GM15510 (cell line): ENCODE data around the gene ANKRD13B.
A peak's percentile ranks its signal among the peaks of the same experiment; 100 is the strongest.

Experiments
- POLR2A ChIP-seq: IDR thresholded peaks from 3 replicates; pipeline ENCODE4 v1.6.1; 2011; ENCODE audit warnings: borderline replicate concordance; ENCODE audit not compliant: insufficient read length; ENCODE audit errors: extremely low read depth

The ANKRD13B gene

GRCh38 chr17:29565643-29566472, 27.1 kb upstream of the ANKRD13B start:
- TF ChIP-seq POLR2A = no peak

- TF ChIP-seq POLR2A = peak; percentile 45
These were observed 26.2 kb upstream of the ANKRD13B start, which contains the start of gene ABHD15 for GRCh38 chr17:29566473-29567303. ABHD15 (minus strand) TSS chr17:29567037; CDS start chr17:29566966, 71 bp downstream.

- TF ChIP-seq POLR2A = no peak
These were observed 25.7 kb upstream of the ANKRD13B start for GRCh38 chr17:29567304-29567553.

- no peak for TF ChIP-seq POLR2A
These were observed 25.2 kb upstream of the ANKRD13B start for GRCh38 chr17:29567554-29568330.

DNA sequence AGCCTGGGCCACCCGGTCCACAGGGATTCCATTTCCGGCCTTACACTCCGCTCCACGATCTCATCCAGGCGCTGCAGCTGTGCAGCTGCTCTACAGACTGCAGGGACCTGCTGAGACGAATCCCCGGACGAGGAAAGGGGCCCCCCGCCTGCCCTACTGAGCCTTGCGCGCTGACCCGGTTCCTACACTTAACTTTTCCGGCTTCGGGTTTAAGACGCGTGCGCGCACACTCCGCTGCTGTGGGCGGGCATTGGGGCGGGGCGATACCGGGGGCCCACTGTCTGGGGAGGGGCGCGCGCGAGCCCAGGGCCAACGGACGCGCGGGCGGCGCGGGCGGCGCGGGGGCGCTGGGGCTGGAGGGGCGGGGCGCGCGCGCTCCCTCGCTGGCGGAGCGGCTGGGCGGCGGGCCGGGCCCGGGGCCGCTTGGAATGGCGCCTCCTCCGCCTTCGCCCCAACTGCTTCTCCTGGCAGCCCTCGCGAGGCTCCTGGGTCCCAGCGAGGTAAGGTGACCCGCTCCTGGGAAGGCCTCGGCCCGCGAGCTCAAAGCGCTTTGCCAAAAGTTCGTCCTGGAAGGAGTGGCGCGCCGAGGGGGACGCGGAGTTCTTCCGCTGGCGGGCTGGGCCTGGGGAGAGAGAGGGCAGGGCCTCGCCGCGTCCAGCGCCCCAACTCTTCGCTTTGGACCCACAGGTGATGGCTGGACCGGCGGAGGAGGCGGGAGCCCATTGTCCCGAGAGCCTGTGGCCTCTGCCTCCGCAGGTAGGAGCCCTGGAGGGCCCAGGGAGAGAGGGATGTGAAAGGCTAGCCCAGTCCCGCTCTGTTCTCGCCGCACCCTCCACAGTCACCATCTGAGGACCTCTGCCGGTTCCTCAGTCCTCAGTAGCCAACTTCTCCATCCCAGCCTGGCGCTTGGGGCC, 24.3 kb upstream of the ANKRD13B start, which contains the start of gene TP53I13:
Gene TP53I13 (plus strand): TSS at position 371 of the 914 bp plus-strand sequence. CDS start 58 bp downstream, at position 429.
- peak; percentile 82 for TF ChIP-seq POLR2A

DNA sequence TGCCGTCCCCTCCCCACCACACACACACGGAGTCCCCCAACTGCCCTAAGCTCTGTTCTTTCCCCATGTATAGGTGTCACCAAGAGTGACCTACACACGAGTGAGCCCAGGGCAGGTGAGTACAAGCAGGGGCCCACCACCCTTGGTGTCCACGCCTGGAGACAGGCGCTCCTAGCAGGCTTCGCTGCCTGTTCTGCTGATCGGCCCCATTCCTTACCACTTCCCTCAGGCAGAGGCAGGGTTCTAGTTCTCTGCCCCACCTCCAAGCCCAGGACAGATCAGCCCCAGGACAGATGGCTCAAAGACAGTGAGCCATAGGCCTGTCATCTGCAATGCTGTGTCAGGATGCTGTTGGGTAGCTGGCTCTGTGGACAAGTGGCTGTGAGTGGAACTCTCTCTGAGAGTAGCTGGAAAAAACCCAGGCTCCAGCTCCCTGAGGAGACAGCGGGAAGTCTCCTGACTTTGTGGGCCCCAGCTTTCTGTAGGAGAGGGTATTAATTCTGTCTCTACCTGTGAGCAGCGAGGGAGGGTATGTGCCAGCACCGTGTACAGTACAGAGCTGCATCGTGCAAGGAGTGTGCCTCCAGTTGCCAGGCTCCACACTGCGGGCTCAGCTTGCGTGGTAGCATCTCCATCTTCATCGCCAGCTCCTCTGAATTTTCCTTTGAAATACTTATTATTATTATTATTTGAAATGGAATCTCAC, 23.5 kb upstream of the ANKRD13B start:
- no peak for TF ChIP-seq POLR2A

DNA sequence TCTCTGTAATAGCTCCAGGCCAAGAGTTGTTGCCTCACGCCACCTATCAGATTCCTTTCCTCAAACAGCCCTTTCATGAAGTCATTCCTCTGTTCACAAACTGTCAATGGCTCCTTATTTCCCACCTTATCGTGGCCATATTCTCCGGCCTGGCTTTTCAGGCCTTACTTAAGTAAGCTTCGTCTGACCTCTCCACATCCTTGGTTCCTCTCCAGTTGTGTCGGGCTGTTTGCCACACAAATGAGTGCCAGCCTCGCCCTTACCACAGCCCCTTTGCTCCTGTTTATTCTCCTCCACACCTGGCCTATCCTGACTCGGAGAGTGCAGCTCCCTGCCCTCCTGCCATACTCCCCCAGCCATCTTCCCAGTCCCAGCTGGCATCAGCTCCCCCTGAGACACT, 22.4 kb upstream of the ANKRD13B start:
- TF ChIP-seq POLR2A = no peak

DNA sequence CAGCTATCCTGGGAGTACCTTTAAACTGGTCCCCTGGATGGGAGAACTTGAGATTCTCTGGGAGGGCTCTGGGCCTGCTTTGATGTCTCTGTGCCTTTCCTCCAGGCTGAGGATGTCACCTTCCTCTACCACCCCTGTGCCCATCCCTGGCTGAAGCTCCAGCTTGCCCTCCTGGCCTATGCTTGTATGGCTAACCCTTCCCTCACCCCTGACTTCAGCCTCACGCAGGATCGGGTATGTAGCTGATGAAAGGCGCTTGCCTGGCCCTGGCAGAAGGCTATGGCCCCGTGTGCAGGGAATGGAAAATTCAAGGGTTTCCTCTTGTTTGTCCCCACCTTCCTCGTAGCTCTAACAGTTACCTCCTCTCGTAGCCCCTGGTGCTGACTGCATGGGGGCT, 21.4 kb upstream of the ANKRD13B start:
- no peak for TF ChIP-seq POLR2A

DNA sequence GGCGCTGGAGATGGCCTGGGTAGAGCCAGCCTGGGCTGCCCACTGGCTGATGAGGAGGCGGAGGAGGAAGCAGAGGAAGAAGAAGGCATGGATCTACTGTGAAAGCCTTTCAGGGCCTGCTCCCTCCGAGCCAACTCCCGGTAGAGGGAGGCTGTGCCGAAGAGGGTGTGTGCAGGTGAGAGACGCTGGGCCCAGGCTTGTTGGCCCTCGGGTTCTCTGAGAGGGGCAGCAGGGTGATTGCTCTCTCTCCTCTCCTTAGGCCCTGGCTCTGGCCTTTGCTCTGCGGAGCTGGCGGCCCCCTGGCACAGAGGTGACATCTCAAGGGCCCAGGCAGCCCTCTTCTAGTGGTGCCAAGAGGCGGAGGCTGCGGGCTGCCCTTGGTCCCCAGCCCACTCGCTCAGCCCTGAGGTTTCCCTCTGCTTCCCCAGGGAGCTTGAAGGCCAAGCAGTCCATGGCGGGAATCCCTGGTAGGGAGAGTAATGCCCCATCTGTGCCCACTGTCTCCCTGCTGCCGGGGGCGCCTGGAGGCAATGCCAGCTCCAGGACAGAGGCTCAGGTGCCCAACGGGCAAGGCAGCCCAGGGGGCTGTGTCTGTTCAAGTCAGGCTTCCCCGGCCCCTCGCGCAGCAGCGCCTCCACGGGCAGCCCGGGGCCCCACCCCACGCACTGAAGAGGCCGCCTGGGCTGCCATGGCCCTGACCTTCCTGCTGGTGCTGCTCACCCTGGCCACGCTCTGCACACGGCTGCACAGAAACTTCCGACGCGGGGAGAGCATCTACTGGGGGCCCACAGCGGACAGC, 20.9 kb upstream of the ANKRD13B start:
- TF ChIP-seq POLR2A = no peak

DNA sequence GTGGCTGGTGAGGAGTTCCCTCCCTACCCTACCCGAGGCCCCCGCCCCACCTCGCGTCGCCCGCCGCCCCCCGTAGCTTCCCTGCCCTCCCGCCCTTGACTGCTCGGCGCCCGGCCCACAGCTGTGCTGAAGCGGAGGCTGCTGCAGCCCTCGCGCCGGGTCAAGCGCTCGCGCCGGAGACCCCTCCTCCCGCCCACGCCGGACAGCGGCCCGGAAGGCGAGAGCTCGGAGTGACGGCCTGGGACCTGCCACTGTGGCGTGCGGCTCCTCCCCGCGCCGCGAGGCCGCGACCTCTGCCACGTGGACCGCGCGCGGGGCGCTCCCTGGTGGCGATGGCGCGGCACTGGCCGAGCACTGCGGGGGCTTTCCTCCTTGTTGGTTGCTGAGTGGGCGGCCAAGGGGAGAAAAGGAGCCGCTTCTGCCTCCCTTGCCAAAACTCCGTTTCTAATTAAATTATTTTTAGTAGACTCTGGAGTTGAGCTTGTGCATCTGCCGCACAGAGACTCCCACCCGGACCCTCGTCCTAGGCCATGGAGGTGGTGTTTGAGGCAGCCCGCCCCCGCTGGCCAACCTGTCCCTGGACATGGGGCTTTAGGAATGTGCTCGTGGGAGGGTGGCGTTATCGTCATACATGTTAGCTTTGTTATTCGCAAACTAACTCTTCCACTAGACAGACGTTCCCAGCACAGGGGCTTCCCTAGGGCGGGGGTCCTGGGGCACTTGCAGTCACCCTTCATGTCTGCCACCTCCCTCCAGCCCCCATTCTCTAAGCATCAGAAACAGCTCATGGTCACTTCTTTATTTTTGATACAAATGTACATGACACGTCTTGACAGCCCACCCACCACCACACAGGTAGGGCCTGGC, 20.0 kb upstream of the ANKRD13B start:
- no peak for TF ChIP-seq POLR2A

DNA sequence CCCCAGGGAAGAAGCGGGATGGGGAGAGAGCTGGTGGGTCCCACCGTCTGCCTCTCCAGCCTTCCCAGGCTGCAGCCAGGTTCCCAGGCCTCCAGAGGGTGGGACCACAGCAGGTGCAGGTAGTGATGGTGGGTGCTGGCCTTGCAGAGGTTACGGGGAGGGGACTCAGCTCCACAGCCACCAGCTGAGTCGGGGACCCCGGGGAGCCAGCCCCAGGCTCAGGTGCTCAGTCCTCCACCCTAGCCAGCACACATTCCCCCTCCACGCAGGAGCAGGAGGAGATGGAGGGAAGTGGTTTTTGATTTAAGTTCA, 19.4 kb upstream of the ANKRD13B start:
- no peak for TF ChIP-seq POLR2A
